ENCODE measurements around the gene GRK5.

The GRK5 gene

DNA sequence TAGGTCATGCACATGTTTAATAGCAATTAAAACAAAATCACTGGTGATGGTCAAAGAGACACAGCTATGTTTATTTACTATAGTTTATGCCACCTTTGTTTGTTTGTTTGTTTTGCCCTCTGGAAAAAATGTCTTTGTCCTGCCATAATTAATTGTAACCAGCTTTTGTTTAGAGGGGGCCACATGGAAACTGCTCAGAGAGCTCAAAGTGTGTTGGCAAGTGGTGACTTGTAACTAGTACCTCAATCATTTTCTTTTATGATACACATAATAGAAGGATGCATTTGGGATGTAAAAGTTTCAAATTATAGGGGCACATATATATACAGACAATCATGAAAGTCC, 40.2 kb downstream of the GRK5 start:
- H3K9me3 ChIP-seq (ENCODE audit: insufficient read depth, low read length) = no peaks in the 10 kb centered on the region
- H2AFZ ChIP-seq (ENCODE audit: low read depth, low read length, severe bottlenecking) = no peak overlapping the region
- no peaks in the 10 kb centered on the region for H3K9me2 ChIP-seq (replicated peaks; ENCODE audit: insufficient read depth, low read length)
- H3K4me2 ChIP-seq (ENCODE audit: low read depth, low read length, poor library complexity, severe bottlenecking) = no peak overlapping the region
- H3K27ac ChIP-seq (ENCODE audit: low read depth, low read length) = no peak overlapping the region
- H3K36me3 ChIP-seq (ENCODE audit: low read length) = no peaks in the 10 kb centered on the region
- no peaks in the 10 kb centered on the region for H3F3A ChIP-seq (ENCODE audit: insufficient read depth)
- H3K27me3 ChIP-seq (ENCODE audit: low read length) = no peaks in the 10 kb centered on the region
- no peak overlapping the region for H3K4me3 ChIP-seq (ENCODE audit: insufficient read depth, low read length, poor library complexity, severe bottlenecking)
- no peaks in the 10 kb centered on the region for H3K79me2 ChIP-seq (ENCODE audit: insufficient read depth, low read length)
- H3K9ac ChIP-seq (ENCODE audit: low read length) = no peak overlapping the region
- H4K20me1 ChIP-seq (ENCODE audit: low read depth, low read length) = no peaks in the 10 kb centered on the region
- TF ChIP-seq EZH2phosphoT487 (conservative IDR thresholded peaks at IDR 0.05; ENCODE audit: low read length) = no peak
- TF ChIP-seq, protein P1, sequence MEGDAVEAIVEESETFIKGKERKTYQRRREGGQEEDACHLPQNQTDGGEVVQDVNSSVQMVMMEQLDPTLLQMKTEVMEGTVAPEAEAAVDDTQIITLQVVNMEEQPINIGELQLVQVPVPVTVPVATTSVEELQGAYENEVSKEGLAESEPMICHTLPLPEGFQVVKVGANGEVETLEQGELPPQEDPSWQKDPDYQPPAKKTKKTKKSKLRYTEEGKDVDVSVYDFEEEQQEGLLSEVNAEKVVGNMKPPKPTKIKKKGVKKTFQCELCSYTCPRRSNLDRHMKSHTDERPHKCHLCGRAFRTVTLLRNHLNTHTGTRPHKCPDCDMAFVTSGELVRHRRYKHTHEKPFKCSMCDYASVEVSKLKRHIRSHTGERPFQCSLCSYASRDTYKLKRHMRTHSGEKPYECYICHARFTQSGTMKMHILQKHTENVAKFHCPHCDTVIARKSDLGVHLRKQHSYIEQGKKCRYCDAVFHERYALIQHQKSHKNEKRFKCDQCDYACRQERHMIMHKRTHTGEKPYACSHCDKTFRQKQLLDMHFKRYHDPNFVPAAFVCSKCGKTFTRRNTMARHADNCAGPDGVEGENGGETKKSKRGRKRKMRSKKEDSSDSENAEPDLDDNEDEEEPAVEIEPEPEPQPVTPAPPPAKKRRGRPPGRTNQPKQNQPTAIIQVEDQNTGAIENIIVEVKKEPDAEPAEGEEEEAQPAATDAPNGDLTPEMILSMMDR (IDR thresholded peaks at IDR 0.05; ENCODE audit: insufficient read depth, low read length, poor library complexity, severe bottlenecking) = no peak

DNA sequence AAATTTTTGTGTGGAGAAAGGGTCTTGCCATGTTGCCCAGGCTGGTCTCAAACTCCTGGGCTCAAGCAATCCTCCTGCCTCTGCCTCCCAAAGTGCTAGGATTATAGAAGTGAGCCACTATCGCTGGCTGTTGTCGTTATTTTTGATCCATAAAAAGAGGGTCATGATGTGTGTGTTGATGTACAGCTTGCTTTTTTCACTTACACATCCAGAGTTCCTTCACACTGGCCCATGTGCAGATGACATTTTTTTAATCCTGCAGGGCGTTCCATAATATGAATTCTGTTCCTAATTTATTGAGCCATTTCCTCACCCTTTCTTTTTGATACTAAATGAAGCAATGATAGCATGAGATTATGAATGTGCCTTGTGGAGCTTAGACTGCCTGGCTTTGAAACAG, 40.8 kb downstream of the GRK5 start:
- TF ChIP-seq, protein P1 (IDR thresholded peaks at IDR 0.05; ENCODE audit: insufficient read depth, low read length, poor library complexity, severe bottlenecking) = no peak
- no peak for TF ChIP-seq EZH2phosphoT487 (conservative IDR thresholded peaks at IDR 0.05; ENCODE audit: low read length)
- Histone ChIP-seq H3K36me3 (ENCODE audit: low read length) (no peaks in the 10 kb centered on the region), H3F3A (ENCODE audit: insufficient read depth) (no peaks in the 10 kb centered on the region), H3K4me2 (ENCODE audit: low read depth, low read length, poor library complexity, severe bottlenecking) (no peak overlapping the region), H3K9me2 (replicated peaks; ENCODE audit: insufficient read depth, low read length) (no peaks in the 10 kb centered on the region), H4K20me1 (ENCODE audit: low read depth, low read length) (no peaks in the 10 kb centered on the region), H3K4me3 (ENCODE audit: insufficient read depth, low read length, poor library complexity, severe bottlenecking) (no peak overlapping the region), H3K9ac (ENCODE audit: low read length) (no peak overlapping the region), H3K27ac (ENCODE audit: low read depth, low read length) (no peak overlapping the region), H2AFZ (ENCODE audit: low read depth, low read length, severe bottlenecking) (no peak overlapping the region), H3K27me3 (ENCODE audit: low read length) (no peaks in the 10 kb centered on the region), H3K9me3 (ENCODE audit: insufficient read depth, low read length) (no peaks in the 10 kb centered on the region), H3K79me2 (ENCODE audit: insufficient read depth, low read length) (no peaks in the 10 kb centered on the region)

GRCh38 chr10:119248681-119249080, 41.3 kb downstream of the GRK5 start:
- H3K4me3 ChIP-seq (ENCODE audit: insufficient read depth, low read length, poor library complexity, severe bottlenecking) = no peak overlapping the region
- H3K9ac ChIP-seq (ENCODE audit: low read length) = no peak overlapping the region
- H3K27ac ChIP-seq (ENCODE audit: low read depth, low read length) = no peak overlapping the region
- H3K79me2 ChIP-seq (ENCODE audit: insufficient read depth, low read length) = no peaks in the 10 kb centered on the region
- no peaks in the 10 kb centered on the region for H3K9me3 ChIP-seq (ENCODE audit: insufficient read depth, low read length)
- no peaks in the 10 kb centered on the region for H3K27me3 ChIP-seq (ENCODE audit: low read length)
- no peaks in the 10 kb centered on the region for H3K9me2 ChIP-seq (replicated peaks; ENCODE audit: insufficient read depth, low read length)
- no peaks in the 10 kb centered on the region for H4K20me1 ChIP-seq (ENCODE audit: low read depth, low read length)
- no peak overlapping the region for H3K4me2 ChIP-seq (ENCODE audit: low read depth, low read length, poor library complexity, severe bottlenecking)
- no peaks in the 10 kb centered on the region for H3K36me3 ChIP-seq (ENCODE audit: low read length)
- H2AFZ ChIP-seq (ENCODE audit: low read depth, low read length, severe bottlenecking) = no peak overlapping the region
- no peak for TF ChIP-seq EZH2phosphoT487 (conservative IDR thresholded peaks at IDR 0.05; ENCODE audit: low read length)
- TF ChIP-seq, protein P1 (IDR thresholded peaks at IDR 0.05; ENCODE audit: insufficient read depth, low read length, poor library complexity, severe bottlenecking) = no peak
- no peaks in the 10 kb centered on the region for H3F3A ChIP-seq (ENCODE audit: insufficient read depth)
